MM.1S (cell line): ENCODE results near the gene GOLGA8S.
"Not testable (repeated sequence)": the region's sequence is repeated elsewhere in the genome, so short reads cannot be mapped to it uniquely, and the experiment has no call there.

Experiments
- EZH2phosphoT487 ChIP-seq: fragments of 300-600 bp; sonication (generic); IDR thresholded peaks from 2 replicates; pipeline ENCODE4 v1.6.1; 2018; ENCODE audit warnings: antibody characterized with exemption, low read length
- TF ChIP-seq, protein P1 (sequence below): fragments of 300-600 bp; sonication (generic); IDR thresholded peaks from 2 replicates; pipeline ENCODE4 v1.5.1; 2016; ENCODE audit warnings: antibody characterized with exemption, low read length, mixed read lengths

DNA sequence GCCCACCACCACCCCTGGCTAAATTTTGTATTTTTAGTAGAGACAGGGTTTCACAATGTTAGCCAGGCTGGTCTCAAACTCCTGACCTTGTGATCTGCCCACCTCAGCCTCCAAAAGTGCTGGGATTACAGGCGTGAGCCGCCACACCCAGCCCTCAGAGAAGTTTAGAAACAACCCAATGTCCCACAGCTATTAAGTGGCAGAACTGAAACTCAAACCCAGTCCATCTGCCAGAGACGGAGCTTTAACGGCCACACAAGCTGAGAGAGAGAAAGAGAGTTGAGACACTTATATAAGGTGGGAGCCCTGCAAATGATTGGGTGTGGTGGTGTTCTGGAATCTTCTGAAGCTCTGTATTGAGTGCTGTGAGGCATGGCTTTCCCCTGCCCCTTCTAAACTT, 43.8 kb downstream of the GOLGA8S start:
- TF ChIP-seq, protein P1, sequence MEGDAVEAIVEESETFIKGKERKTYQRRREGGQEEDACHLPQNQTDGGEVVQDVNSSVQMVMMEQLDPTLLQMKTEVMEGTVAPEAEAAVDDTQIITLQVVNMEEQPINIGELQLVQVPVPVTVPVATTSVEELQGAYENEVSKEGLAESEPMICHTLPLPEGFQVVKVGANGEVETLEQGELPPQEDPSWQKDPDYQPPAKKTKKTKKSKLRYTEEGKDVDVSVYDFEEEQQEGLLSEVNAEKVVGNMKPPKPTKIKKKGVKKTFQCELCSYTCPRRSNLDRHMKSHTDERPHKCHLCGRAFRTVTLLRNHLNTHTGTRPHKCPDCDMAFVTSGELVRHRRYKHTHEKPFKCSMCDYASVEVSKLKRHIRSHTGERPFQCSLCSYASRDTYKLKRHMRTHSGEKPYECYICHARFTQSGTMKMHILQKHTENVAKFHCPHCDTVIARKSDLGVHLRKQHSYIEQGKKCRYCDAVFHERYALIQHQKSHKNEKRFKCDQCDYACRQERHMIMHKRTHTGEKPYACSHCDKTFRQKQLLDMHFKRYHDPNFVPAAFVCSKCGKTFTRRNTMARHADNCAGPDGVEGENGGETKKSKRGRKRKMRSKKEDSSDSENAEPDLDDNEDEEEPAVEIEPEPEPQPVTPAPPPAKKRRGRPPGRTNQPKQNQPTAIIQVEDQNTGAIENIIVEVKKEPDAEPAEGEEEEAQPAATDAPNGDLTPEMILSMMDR: not testable (repeated sequence)
- not testable (repeated sequence) for TF ChIP-seq EZH2phosphoT487
